Transverse colon (tissue), 4 donors: ENCODE data around the gene CRYM. TPM values are rescaled to one million over a fixed set of nuclear protein-coding genes. Genes with fewer than 3 reads are reported as not detected.
"Not testable (repeated sequence)": the region's sequence is repeated elsewhere in the genome, so short reads cannot be mapped to it uniquely, and the experiment has no call there.

Experiments used
- DNase-seq: peaks from one replicate; pipeline ENCODE4 v3.0.0-alpha.2; 2019
- H3K27ac ChIP-seq, 4 donors: fragments of 200-600 bp; sonication (generic); 2 replicates each; pipeline ENCODE4 v1.5.1; 2016 to 2018; ENCODE audit warnings: inconsistent platforms in 4 of 4
- H3K27me3 ChIP-seq: fragments of 200-600 bp; sonication (generic); 2 replicates; pipeline ENCODE4 v1.5.1; 2017; ENCODE audit warnings: inconsistent platforms
- H3K36me3 ChIP-seq, 4 donors: fragments of 200-600 bp; sonication (generic); 2 replicates each; pipeline ENCODE4 v1.5.1; 2017 to 2019; ENCODE audit warnings: inconsistent platforms in 4 of 4
- H3K4me1 ChIP-seq, 4 donors: fragments of 200-600 bp; sonication (generic); 2 replicates each; pipeline ENCODE4 v1.5.1; 2017 to 2020; ENCODE audit warnings: inconsistent platforms in 4 of 4
- H3K4me3 ChIP-seq, 4 donors: fragments of 200-600 bp; sonication (generic); 1 replicate in 1 of 4; 2 replicates in 3 of 4; pipeline versions ENCODE4 v1.5.1 to v1.6.1; 2017 to 2019; ENCODE audit warnings: inconsistent platforms in 4 of 4
- H3K9me3 ChIP-seq, 2 donors: fragments of 200-600 bp; sonication (generic); 2 replicates each; pipeline ENCODE4 v1.5.1; 2017 to 2019; ENCODE audit warnings: inconsistent platforms in 2 of 2
- EP300 ChIP-seq: sonication (generic); formaldehyde crosslinking; IDR thresholded peaks from one replicate; pipeline ENCODE4 v1.6.1; 2017; ENCODE audit warnings: antibody characterized with exemption, low read depth
- POLR2A ChIP-seq: fragments of 450-650 bp; IDR thresholded peaks from one replicate; pipeline ENCODE4 v1.6.1; 2016; ENCODE audit warnings: antibody characterized with exemption, mild to moderate bottlenecking, moderate library complexity
- POLR2AphosphoS5 ChIP-seq, 3 donors: sonication (generic); formaldehyde crosslinking; IDR thresholded peaks; one replicate each; pipeline ENCODE4 v1.6.1; 2016; ENCODE audit warnings: antibody characterized with exemption in 3 of 3
- WGBS, 2 donors: methylation state at CpG; one replicate each; pipeline ENCODE4 v1.1.5; 2018; ENCODE audit warnings: low coverage in 1 of 2; 5-methylcytosine and 5-hydroxymethylcytosine counted together
- in situ Hi-C, 4 donors: fragments of 200-750 bp; cut with MboI; loops; one replicate each; pipeline versions ENCODE4 v1.15.0 to v1.15.1; 2017; ENCODE audit warnings: low sequenced_read_pairs in 3 of 4, low pct_ligation_motif_present in 1 of 4, low pct_unique_long_range_greater_than_20kb in 1 of 4
- intact Hi-C: fragments of 100-400 bp; cut with DNase I; formaldehyde crosslinking; loops from one replicate; pipeline ENCODE4 v1.15.1; 2023; ENCODE audit warnings: low total_unique reads
- total RNA-seq, 4 donors: library from RNA; depleted of rRNA; stranded (reverse); fragments of >200 nt; gene quantifications; one replicate each; pipeline ENCODE4 v1.1.0, GENCODE V29; 2016
- TF ChIP-seq, protein P1 (sequence below), 5 experiments: fragments of 200-600 bp in 3 of 5; fragments of 450-650 bp in 2 of 5; sonication (generic) in 3 of 5; IDR thresholded peaks; 1 replicate in 2 of 5; 2 replicates in 3 of 5; pipeline ENCODE4 v1.5.1; 2016 to 2017; ENCODE audit warnings: antibody characterized with exemption in 5 of 5, inconsistent platforms in 3 of 5, mild to moderate bottlenecking in 2 of 5, moderate library complexity in 1 of 5

Gene CRYM
- total RNA-seq, 4 donors from 2014 or later, result 5.6 to 23.1 (median 18.3) TPM; not detected in 1

DNA sequence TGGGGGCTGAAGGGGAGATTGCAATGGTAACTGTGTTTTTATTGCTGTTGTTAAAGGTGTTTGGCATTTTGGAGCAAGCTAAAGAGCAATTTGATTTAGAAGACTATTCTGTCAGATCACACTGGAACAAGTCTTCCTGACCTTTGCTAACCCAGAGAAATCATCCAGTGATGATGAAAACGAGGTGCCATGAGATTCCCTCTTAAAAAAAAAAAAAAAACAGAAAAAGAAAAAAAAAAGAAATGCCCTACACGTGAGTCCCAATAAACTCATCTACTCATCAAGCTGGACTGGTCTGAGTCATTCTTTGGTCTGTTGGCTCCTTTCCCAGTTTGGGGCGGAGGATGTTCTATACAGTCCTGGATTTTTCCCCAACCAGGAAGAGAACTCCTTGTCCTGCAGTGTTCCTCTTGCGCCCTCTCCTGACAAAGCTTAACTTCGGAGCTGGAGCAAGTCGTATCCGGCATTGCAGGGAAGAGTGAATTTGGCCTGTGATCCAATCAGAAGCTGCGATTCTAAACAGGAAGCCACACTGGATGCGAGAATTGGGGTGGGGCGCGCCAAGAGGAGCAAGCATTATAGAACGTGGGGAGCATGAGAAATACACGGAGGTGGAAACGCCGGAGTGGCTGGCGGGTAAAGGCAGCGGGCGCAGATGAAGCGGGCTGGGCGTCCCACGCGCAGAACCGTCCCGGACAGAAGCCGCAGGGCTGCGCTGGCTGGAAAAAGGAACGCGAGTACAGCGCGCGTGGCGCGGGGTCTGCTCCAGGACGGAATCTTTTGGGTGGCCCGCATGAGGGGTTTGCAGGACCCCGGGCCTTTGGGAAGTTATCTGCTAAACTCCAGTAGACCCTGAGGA, 22.4 kb upstream of the CRYM start:
- peak; percentile 97 for DNase-seq
- peak overlapping the region; percentile 21 to 79 (median 52) for H3K4me3 ChIP-seq
- peak overlapping the region; percentile 89 to 96 (median 94) for H3K27ac ChIP-seq
- H3K4me1 ChIP-seq, result peaks cover 0 to 30% (median 15%) of the 10 kb centered on the region in 4 donors
- in situ Hi-C loops, result no loop called here
- H3K36me3 ChIP-seq, result no peaks in the 10 kb centered on the region
- TF ChIP-seq POLR2AphosphoS5 (IDR thresholded peaks at IDR 0.05) (peak; percentile 76 to 88 (median 83)), EP300 (peak; percentile 41), POLR2A (peak; percentile 58)
- TF ChIP-seq, protein P1, sequence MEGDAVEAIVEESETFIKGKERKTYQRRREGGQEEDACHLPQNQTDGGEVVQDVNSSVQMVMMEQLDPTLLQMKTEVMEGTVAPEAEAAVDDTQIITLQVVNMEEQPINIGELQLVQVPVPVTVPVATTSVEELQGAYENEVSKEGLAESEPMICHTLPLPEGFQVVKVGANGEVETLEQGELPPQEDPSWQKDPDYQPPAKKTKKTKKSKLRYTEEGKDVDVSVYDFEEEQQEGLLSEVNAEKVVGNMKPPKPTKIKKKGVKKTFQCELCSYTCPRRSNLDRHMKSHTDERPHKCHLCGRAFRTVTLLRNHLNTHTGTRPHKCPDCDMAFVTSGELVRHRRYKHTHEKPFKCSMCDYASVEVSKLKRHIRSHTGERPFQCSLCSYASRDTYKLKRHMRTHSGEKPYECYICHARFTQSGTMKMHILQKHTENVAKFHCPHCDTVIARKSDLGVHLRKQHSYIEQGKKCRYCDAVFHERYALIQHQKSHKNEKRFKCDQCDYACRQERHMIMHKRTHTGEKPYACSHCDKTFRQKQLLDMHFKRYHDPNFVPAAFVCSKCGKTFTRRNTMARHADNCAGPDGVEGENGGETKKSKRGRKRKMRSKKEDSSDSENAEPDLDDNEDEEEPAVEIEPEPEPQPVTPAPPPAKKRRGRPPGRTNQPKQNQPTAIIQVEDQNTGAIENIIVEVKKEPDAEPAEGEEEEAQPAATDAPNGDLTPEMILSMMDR (IDR thresholded peaks at IDR 0.05), result peak; percentile 61 to 97 (median 83)
- H3K27me3 ChIP-seq, result no peaks in the 10 kb centered on the region
- intact Hi-C loops, result loop anchor here (2.0 to 10.0 kb wide), 2 partner anchors 142 to 496 kb away; partner anchors contain the start of genes ERI2, LDAF1 and REXO5
- 1% methylated on average over 35 of the region's 36 CpGs; no CpG with 5 or more reads in 1 of the 2 donors for WGBS, 2 donors
- no peaks in the 10 kb centered on the region for H3K9me3 ChIP-seq

GRCh38 chr16:21289789-21290188, 11.7 kb upstream of the CRYM start:
- H3K9me3 ChIP-seq, H3K27ac ChIP-seq, H3K4me1 ChIP-seq, H3K36me3 ChIP-seq, intact Hi-C loops, H3K4me3 ChIP-seq, DNase-seq: not testable (repeated sequence)
- in situ Hi-C loops, result loop anchor here in 1 of 4 donors (25.0 kb wide), 1 partner anchor 102 kb away; no protein-coding TSS in a partner anchor
- H3K27me3 ChIP-seq, result peaks cover 75% of the 10 kb centered on the region
- WGBS, 2 donors, result 98 to 100% methylated on average over 1 to 3 of the region's 3 CpGs

- H3K4me3 ChIP-seq, result no peak overlapping the region
- no peak for TF ChIP-seq POLR2A
- no peak for TF ChIP-seq EP300
- TF ChIP-seq, protein P1 (IDR thresholded peaks at IDR 0.05), result no peak
- no peak for TF ChIP-seq POLR2AphosphoS5 (IDR thresholded peaks at IDR 0.05)
- DNase-seq, result no peak
- peaks cover 0 to 11% (median 5%) of the 10 kb centered on the region in 4 donors for H3K4me1 ChIP-seq
- H3K9me3 ChIP-seq, result peaks cover 0 to 3% of the 10 kb centered on the region in 2 donors
- in situ Hi-C loops, result loop anchor here in 1 of 4 donors (25.0 kb wide), 1 partner anchor 98 kb away; no protein-coding TSS in a partner anchor
- H3K27ac ChIP-seq, result no peak overlapping the region
- H3K27me3 ChIP-seq, result peaks cover 59% of the 10 kb centered on the region
- no peaks in the 10 kb centered on the region for H3K36me3 ChIP-seq
- intact Hi-C loops, result no loop called here
- WGBS, 2 donors, result 3 to 20% methylated on average over 1 of the region's 1 CpG
Observed at GRCh38 chr16:21285314-21285713, 7.2 kb upstream of the CRYM start.

- intact Hi-C loops, result no loop called here
- peak overlapping the region in 1 of 4 donors; percentile 54 for H3K4me3 ChIP-seq
- WGBS, 2 donors, result 57 to 82% methylated on average over 1 to 4 of the region's 4 CpGs
- H3K9me3 ChIP-seq, result peaks cover 0 to 3% of the 10 kb centered on the region in 2 donors
- in situ Hi-C loops, result loop anchor here in 1 of 4 donors (25.0 kb wide), 1 partner anchor 97 kb away; no protein-coding TSS in a partner anchor
- H3K27ac ChIP-seq, result no peak overlapping the region
- TF ChIP-seq, protein P1 (IDR thresholded peaks at IDR 0.05), result no peak
- no peak for TF ChIP-seq POLR2AphosphoS5 (IDR thresholded peaks at IDR 0.05)
- no peak for TF ChIP-seq POLR2A
- no peak for TF ChIP-seq EP300
- peaks cover 0 to 11% (median 5%) of the 10 kb centered on the region in 4 donors for H3K4me1 ChIP-seq
- no peaks in the 10 kb centered on the region for H3K36me3 ChIP-seq
- no peak for DNase-seq
- H3K27me3 ChIP-seq, result peaks cover 59% of the 10 kb centered on the region
Observed at GRCh38 chr16:21284414-21284813, 6.3 kb upstream of the CRYM start.
